Measurements from ENCODE around the gene CEACAM6. TPM values are rescaled to one million over a fixed set of nuclear protein-coding genes. Genes with fewer than 3 reads are reported as not detected.

CEACAM6 gene
- polyA plus RNA-seq, 2 of the 4 experiments (the other 2 are of a cell fraction), result 0.97 to 17.7 TPM

DNA sequence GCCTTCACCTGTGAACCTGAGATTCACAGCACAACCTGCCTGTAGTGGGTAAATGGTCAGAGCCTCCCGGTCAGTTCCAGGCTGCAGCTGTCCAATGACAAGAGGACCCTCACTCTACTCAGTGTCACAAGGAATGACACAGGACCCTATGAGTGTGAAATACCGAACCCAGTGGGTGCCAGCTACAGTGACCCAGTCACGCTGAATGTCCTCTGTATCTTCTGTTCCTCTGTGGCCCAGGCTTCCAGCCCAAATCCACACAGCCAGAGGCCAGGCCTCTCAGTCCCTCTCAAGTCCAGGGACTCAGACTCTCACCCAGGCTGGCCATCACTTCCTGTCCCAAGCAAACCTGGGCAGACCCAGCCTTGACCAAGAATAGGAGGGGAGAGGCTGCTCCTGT, 51.8 kb downstream of the CEACAM6 start:
- ChIA-PET POLR2A (no interaction called here), CTCF (interaction anchor here (0.7 to 19.4 kb wide), 7 partner anchors 12 to 100 kb away, joined by 3 to 428 read pairs (median 4); partner anchors contain the start of gene CEACAM3)
- Histone ChIP-seq H3K4me2 (no peak overlapping the region), H3K4me3 (no peak overlapping the region), H3K9me3 (no peaks in the 10 kb centered on the region; the same call in 1 of the 3 replicates), H3K4me1 (no peaks in the 10 kb centered on the region), H3K27ac (no peak overlapping the region)
- whole genome bisulfite sequencing (ENCODE audit: missing lambda C conversion rate), result 28% methylated on average over 3 of the region's 3 CpGs
- no peak for FAIRE-seq
- DNase-seq (ENCODE audit: low read depth in 1 of 2, low spot score in 1 of 2), result no peak
- ATAC-seq, result no peak
- TF ChIP-seq, protein P1, sequence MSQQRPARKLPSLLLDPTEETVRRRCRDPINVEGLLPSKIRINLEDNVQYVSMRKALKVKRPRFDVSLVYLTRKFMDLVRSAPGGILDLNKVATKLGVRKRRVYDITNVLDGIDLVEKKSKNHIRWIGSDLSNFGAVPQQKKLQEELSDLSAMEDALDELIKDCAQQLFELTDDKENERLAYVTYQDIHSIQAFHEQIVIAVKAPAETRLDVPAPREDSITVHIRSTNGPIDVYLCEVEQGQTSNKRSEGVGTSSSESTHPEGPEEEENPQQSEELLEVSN (IDR thresholded peaks at IDR 0.05; ENCODE audit: borderline replicate concordance, low read depth), result no peak
- TF ChIP-seq RFX5 (IDR thresholded peaks at IDR 0.05), result no peak
- no peak for TF ChIP-seq PBX3 (IDR thresholded peaks at IDR 0.05)
- TF ChIP-seq MAFK (IDR thresholded peaks at IDR 0.05; ENCODE audit: partially characterized antibody), result no peak
- TF ChIP-seq EHMT2 (IDR thresholded peaks at IDR 0.05; ENCODE audit: low read depth), result no peak
- no peak for TF ChIP-seq RAD21 (conservative IDR thresholded peaks at IDR 0.05 in 1 of 2, IDR thresholded peaks at IDR 0.05 in 1 of 2)
- TF ChIP-seq POLR2AphosphoS2 (conservative IDR thresholded peaks at IDR 0.05; ENCODE audit: low read length), result no peak
- no peak for TF ChIP-seq KDM1A (IDR thresholded peaks at IDR 0.05; ENCODE audit: low read depth)
- TF ChIP-seq, protein P2, sequence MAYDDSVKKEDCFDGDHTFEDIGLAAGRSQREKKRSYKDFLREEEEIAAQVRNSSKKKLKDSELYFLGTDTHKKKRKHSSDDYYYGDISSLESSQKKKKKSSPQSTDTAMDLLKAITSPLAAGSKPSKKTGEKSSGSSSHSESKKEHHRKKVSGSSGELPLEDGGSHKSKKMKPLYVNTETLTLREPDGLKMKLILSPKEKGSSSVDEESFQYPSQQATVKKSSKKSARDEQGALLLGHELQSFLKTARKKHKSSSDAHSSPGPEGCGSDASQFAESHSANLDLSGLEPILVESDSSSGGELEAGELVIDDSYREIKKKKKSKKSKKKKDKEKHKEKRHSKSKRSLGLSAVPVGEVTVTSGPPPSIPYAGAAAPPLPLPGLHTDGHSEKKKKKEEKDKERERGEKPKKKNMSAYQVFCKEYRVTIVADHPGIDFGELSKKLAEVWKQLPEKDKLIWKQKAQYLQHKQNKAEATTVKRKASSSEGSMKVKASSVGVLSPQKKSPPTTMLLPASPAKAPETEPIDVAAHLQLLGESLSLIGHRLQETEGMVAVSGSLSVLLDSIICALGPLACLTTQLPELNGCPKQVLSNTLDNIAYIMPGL (CRISPR knock-in tag; IDR thresholded peaks at IDR 0.05; ENCODE audit: borderline replicate concordance), result no peak
- TF ChIP-seq ESRRA (IDR thresholded peaks at IDR 0.05; ENCODE audit: borderline replicate concordance, low read length), result no peak
- TF ChIP-seq RARB (CRISPR knock-in tag; IDR thresholded peaks at IDR 0.05), result no peak
- TF ChIP-seq TFCP2L1 (CRISPR knock-in tag; IDR thresholded peaks at IDR 0.05), result no peak
- TF ChIP-seq ELK1 (IDR thresholded peaks at IDR 0.05; ENCODE audit: low read depth, low read length), result no peak
- no peak for TF ChIP-seq SREBF2 (IDR thresholded peaks at IDR 0.05)
- TF ChIP-seq NPAS2 (CRISPR knock-in tag; IDR thresholded peaks at IDR 0.05; ENCODE audit: borderline replicate concordance), result no peak
- TF ChIP-seq BCL3 (IDR thresholded peaks at IDR 0.05), result no peak
- TF ChIP-seq FOXS1 (CRISPR knock-in tag; IDR thresholded peaks at IDR 0.05), result no peak

- TF ChIP-seq MYC (IDR thresholded peaks at IDR 0.05; ENCODE audit: borderline replicate concordance, low read length), result no peak
- TF ChIP-seq CHD2 (IDR thresholded peaks at IDR 0.05; ENCODE audit: low read length, partially characterized antibody), result no peak
- TF ChIP-seq POLR2AphosphoS2 (conservative IDR thresholded peaks at IDR 0.05; ENCODE audit: low read length), result no peak
- no peak for TF ChIP-seq NFE2L2 (conservative IDR thresholded peaks at IDR 0.05; ENCODE audit: low read length)
- TF ChIP-seq HEYL (CRISPR knock-in tag; IDR thresholded peaks at IDR 0.05), result no peak
- no peak for TF ChIP-seq ZNF302 (CRISPR knock-in tag; IDR thresholded peaks at IDR 0.05)
- no peak for TF ChIP-seq SREBF2 (IDR thresholded peaks at IDR 0.05)
- no peak for TF ChIP-seq FOXS1 (CRISPR knock-in tag; IDR thresholded peaks at IDR 0.05)
- FAIRE-seq (no peak), ATAC-seq (no peak), DNase-seq (ENCODE audit: low read depth in 1 of 2, low spot score in 1 of 2) (no peak)
- WGBS (ENCODE audit: missing lambda C conversion rate), result 61% methylated on average over 16 of the region's 16 CpGs
- Histone ChIP-seq H3K9me3 (no peaks in the 10 kb centered on the region), H3K27ac (no peak overlapping the region), H3K4me2 (no peak overlapping the region), H3K4me1 (no peaks in the 10 kb centered on the region), H3K4me3 (no peak overlapping the region)
- ChIA-PET CTCF (interaction anchor here (0.8 to 19.4 kb wide), 4 partner anchors 10 to 102 kb away, joined by 4 to 428 read pairs (median 6); no protein-coding TSS in a partner anchor), POLR2A (no interaction called here)
Observed at GRCh38 chr19:41808663-41809566, 53.6 kb downstream of the CEACAM6 start.
